Cardiac fibroblast (primary cell): ENCODE measurements around the gene LOXL3.

Source experiments
- DNase-seq, 2 donors: peaks; one replicate each; pipeline versions ENCODE4 v3.0.0 to v3.0.0-alpha.2; 2010; ENCODE audit warnings: low read depth in 2 of 2
- H3K4me3 ChIP-seq, 2 donors: replicated peaks in 1 of 2; 1 replicate in 1 of 2; 2 replicates in 1 of 2; pipeline ENCODE4 v1.5.1; 2011; ENCODE audit warnings: low read depth in 2 of 2, low read length in 2 of 2, mild to moderate bottlenecking in 2 of 2, moderate library complexity in 1 of 2
- TF ChIP-seq, protein P1 (sequence below): IDR thresholded peaks from one replicate; pipeline ENCODE4 v1.5.1; 2011; ENCODE audit warnings: low read depth, mild to moderate bottlenecking, low read length, inconsistent platforms

Gene LOXL3, protein sequence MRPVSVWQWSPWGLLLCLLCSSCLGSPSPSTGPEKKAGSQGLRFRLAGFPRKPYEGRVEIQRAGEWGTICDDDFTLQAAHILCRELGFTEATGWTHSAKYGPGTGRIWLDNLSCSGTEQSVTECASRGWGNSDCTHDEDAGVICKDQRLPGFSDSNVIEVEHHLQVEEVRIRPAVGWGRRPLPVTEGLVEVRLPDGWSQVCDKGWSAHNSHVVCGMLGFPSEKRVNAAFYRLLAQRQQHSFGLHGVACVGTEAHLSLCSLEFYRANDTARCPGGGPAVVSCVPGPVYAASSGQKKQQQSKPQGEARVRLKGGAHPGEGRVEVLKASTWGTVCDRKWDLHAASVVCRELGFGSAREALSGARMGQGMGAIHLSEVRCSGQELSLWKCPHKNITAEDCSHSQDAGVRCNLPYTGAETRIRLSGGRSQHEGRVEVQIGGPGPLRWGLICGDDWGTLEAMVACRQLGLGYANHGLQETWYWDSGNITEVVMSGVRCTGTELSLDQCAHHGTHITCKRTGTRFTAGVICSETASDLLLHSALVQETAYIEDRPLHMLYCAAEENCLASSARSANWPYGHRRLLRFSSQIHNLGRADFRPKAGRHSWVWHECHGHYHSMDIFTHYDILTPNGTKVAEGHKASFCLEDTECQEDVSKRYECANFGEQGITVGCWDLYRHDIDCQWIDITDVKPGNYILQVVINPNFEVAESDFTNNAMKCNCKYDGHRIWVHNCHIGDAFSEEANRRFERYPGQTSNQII

DNA sequence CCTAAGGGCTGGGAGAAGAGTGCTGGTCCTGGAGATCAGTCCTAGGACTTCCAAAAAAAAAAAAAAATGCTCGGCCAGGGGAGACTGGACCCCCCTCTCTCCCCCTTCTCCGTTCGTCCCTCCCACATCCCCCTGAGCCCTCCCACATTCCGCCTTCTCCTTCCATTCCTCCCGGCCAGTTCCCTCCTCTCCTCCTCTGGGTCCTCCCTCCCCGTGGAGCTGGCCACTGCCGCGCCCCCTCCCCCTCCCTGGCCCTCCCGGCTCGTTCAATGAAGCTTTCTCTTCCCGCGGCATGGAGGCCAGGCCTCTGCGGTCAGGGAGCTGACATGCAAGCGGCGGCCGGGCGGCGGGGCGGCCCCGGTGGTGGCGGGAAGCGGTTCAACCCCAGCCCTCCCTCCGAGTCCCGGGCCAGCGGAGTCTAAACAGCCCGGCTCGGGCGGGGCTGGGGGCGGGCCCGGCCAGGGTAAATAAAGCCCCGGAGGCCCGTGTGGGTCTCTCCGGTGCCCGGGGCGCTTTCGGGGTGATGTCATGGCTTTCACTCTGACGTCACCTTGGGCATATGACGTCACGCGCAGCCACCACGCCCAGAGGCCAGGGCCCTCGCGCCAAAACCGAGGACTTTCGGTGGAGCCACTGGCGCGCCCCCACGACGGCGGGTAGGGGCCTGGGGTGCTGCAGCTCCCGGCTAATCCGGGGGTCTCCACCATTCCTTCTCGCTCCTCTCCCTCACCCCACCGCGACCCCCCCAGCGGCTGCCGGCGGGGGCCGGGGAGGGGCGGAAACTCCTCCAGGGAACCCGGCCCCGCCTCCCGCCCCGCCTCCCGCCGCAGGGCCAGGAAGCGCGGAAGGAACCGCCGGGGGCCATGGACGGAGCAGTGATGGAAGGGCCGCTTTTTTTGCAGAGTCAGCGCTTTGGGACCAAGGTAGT, at the start of gene LOXL3, which contains the start of gene DOK1:
TSS of gene LOXL3 (minus strand) at position 51 of the 928 bp plus-strand sequence. CDS start 1,308 bp downstream, outside the sequence.
TSS of gene DOK1 (plus strand) at position 829 of the 928 bp plus-strand sequence. CDS start at position 864, 35 bp downstream.
- TF ChIP-seq, protein P1, sequence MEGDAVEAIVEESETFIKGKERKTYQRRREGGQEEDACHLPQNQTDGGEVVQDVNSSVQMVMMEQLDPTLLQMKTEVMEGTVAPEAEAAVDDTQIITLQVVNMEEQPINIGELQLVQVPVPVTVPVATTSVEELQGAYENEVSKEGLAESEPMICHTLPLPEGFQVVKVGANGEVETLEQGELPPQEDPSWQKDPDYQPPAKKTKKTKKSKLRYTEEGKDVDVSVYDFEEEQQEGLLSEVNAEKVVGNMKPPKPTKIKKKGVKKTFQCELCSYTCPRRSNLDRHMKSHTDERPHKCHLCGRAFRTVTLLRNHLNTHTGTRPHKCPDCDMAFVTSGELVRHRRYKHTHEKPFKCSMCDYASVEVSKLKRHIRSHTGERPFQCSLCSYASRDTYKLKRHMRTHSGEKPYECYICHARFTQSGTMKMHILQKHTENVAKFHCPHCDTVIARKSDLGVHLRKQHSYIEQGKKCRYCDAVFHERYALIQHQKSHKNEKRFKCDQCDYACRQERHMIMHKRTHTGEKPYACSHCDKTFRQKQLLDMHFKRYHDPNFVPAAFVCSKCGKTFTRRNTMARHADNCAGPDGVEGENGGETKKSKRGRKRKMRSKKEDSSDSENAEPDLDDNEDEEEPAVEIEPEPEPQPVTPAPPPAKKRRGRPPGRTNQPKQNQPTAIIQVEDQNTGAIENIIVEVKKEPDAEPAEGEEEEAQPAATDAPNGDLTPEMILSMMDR, result no peak
- peak; percentile 92 to 95 for DNase-seq

DNA sequence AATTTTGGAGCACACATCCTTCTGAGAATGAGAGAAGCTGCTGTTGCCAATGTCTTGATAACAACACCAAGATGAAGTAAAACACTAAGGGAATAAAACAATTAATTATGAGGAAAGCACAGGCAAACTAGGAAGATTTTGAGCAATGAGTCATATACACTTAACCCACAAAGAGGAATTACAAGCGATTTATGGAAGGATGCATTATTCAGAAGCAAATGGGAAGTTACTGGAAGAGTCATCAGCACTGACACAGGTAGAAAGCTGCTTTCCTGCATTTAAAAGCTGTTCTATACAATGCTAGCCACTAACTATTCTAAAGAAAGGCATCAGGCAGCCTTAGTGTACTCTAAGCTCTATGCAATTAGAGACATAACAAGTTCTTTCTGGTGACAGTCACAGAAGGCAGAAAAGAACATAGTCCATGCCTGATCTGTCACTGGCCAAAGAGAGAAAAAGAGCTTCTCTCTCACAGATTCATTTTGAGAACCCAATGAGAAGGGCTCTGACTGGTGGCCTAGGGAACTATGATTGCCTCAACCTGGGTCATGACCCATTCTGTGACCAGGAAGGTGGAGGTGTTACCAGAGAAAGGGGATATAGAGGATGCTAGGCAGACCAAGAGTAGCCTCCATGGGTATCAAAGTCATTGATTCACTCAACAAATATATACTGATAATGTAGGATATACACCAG, 49.0 kb upstream of the LOXL3 start:
- DNase-seq, result peak; percentile 56 to 59
- no peak overlapping the region for H3K4me3 ChIP-seq
- TF ChIP-seq, protein P1, result no peak

More for the DNA sequence above, at the start of gene LOXL3, which contains the start of gene DOK1:
- peak within 1 kb of the TSS; percentile 93 to 95 for H3K4me3 ChIP-seq

DNA sequence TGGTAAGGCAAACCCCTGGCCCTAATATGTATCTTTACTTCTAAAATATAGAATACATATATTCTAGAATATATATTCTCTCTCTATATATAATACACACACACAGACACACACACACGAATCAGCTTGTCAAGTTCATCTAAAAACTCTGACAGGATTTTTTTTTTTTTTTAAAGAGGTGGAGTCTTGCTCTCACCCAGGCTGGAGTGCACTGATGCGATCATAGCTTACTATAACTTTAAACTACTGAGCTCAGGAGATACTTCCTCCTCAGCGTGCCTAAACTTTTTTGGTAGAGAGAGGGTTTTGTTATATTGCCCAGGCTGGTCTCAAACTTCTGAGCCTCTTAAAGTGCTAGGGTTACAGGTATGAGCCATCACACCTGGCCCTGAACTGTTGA, 45.9 kb upstream of the LOXL3 start:
- TF ChIP-seq, protein P1, result no peak
- no peak for DNase-seq
- no peak overlapping the region for H3K4me3 ChIP-seq

DNA sequence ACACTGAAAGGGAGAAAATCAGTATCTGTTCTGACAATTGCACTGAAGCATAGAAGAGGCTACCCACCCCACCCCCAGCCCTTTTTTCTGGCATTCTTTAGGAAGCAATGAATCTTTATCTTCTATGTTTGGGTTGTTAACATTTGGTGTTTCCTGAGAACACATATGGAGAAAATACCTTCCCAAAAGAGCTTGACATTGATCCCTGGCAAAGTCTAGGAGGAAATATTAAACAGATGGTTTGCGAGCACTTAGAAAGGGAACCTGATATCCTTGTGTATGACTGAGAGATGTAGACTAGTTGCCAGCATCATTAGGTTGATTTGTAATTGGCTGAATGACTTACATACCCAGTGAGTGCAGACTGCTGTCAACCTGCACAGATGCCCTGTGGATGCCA, 43.7 kb upstream of the LOXL3 start:
- TF ChIP-seq, protein P1, result no peak
- DNase-seq, result no peak
- H3K4me3 ChIP-seq, result no peak overlapping the region

DNA sequence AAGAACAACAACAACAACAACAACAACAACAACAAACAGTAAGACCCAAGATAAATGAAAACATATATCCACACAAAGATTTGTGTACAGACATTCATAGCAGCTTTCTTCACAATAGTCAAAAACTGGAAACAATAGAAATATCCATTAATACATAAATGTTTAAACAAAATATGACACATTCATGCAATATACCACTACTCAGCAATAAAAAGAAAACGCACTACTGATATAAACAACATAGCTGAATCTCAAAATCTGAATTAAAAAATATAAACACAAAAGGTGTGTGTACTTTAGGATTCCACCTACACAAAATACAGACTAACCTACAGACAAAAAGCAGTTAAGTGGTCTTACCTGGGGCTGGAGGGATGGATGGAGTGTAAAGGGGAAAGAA, 42.8 kb upstream of the LOXL3 start:
- DNase-seq, result no peak
- TF ChIP-seq, protein P1, result no peak
- no peak overlapping the region for H3K4me3 ChIP-seq
